Thyroid gland (tissue), 4 donors: Measurements from ENCODE around the gene TRPM7. TPM values are rescaled to one million over a fixed set of nuclear protein-coding genes. Genes with fewer than 3 reads are reported as not detected.

Experiments used
- DNase-seq, 2 donors: peaks; one replicate each; pipeline ENCODE4 v3.0.0-alpha.2; 2019
- H3K27ac ChIP-seq, 3 donors: fragments of 200-600 bp; sonication (generic); 1 replicate in 2 of 3; 2 replicates in 1 of 3; pipeline ENCODE4 v1.5.1; 2016 to 2019; ENCODE audit warnings: mild to moderate bottlenecking in 1 of 3, moderate library complexity in 1 of 3
- H3K27me3 ChIP-seq: fragments of 200-600 bp; sonication (generic); one replicate; pipeline ENCODE4 v1.5.1; 2019
- H3K36me3 ChIP-seq, 2 donors: fragments of 200-600 bp; sonication (generic); one replicate each; pipeline ENCODE4 v1.5.1; 2016 to 2019
- H3K4me1 ChIP-seq, 2 donors: fragments of 200-600 bp; sonication (generic); one replicate each; pipeline ENCODE4 v1.5.1; 2017 to 2019
- H3K4me3 ChIP-seq, 3 donors: fragments of 200-600 bp; sonication (generic); replicated peaks in 1 of 3; 1 replicate in 2 of 3; 2 replicates in 1 of 3; pipeline ENCODE4 v1.5.1; 2016; ENCODE audit warnings: mild to moderate bottlenecking in 1 of 3
- H3K9me3 ChIP-seq: fragments of 200-600 bp; sonication (generic); one replicate; pipeline ENCODE4 v1.5.1; 2017
- CTCF ChIP-seq, 6 experiments: fragments of 200-600 bp in 3 of 6; fragments of 450-650 bp in 3 of 6; sonication (generic) in 3 of 6; IDR thresholded peaks; one replicate each; pipeline ENCODE4 v1.5.1; 2016 to 2019; ENCODE audit warnings: antibody characterized with exemption in 6 of 6, mild to moderate bottlenecking in 2 of 6, inconsistent platforms in 1 of 6, moderate library complexity in 1 of 6
- POLR2A ChIP-seq, 2 donors: fragments of 450-650 bp; IDR thresholded peaks; one replicate each; pipeline ENCODE4 v1.6.1; 2017; ENCODE audit warnings: antibody characterized with exemption in 2 of 2, mild to moderate bottlenecking in 2 of 2, moderate library complexity in 1 of 2
- WGBS, 2 donors: methylation state at CpG; one replicate each; pipeline ENCODE4 v1.1.5; 2017; 5-methylcytosine and 5-hydroxymethylcytosine counted together
- intact Hi-C: fragments of 100-400 bp; cut with DNase I; formaldehyde crosslinking; loops from one replicate; pipeline ENCODE4 v1.15.1; 2023
- total RNA-seq, 4 donors: library from RNA; depleted of rRNA; stranded (reverse); fragments of >200 nt; gene quantifications; one replicate each; pipeline ENCODE4 v1.2.3, GENCODE V29; 2016

Gene TRPM7
- total RNA-seq, 4 donors from 2014 or later = 75.5 to 125 (median 87.9) TPM

GRCh38 chr15:50681467-50681866, 5.1 kb downstream of the TRPM7 start:
- intact Hi-C loops = no loop called here
- Histone ChIP-seq H3K27me3 (no peaks in the 10 kb centered on the region), H3K27ac (no peak overlapping the region), H3K4me3 (no peak overlapping the region), H3K36me3 (no peaks in the 10 kb centered on the region), H3K4me1 (peaks cover 7 to 8% of the 10 kb centered on the region in 2 donors), H3K9me3 (no peaks in the 10 kb centered on the region)
- DNase-seq = no peak
- TF ChIP-seq POLR2A (IDR thresholded peaks at IDR 0.05) = no peak
- TF ChIP-seq CTCF (IDR thresholded peaks at IDR 0.05) = no peak

- Histone ChIP-seq H3K9me3 (no peaks in the 10 kb centered on the region), H3K4me3 (no peak overlapping the region), H3K36me3 (no peaks in the 10 kb centered on the region), H3K27me3 (no peaks in the 10 kb centered on the region), H3K27ac (no peak overlapping the region), H3K4me1 (no peaks in the 10 kb centered on the region)
- intact Hi-C loops = loop anchor here (5.0 kb wide), 2 partner anchors 200 to 230 kb away; partner anchors contain the start of gene AP4E1
- DNase-seq = no peak
- no peak for TF ChIP-seq CTCF (IDR thresholded peaks at IDR 0.05)
- no peak for TF ChIP-seq POLR2A (IDR thresholded peaks at IDR 0.05)
- 89 to 90% methylated on average over 6 of the region's 6 CpGs for WGBS, 2 donors
Measured at GRCh38 chr15:50676799-50677483, 9.7 kb downstream of the TRPM7 start.

- no peak overlapping the region for H3K27ac ChIP-seq
- no peaks in the 10 kb centered on the region for H3K27me3 ChIP-seq
- no peak overlapping the region for H3K4me3 ChIP-seq
- no peaks in the 10 kb centered on the region for H3K4me1 ChIP-seq
- TF ChIP-seq POLR2A (IDR thresholded peaks at IDR 0.05) = no peak
- peak; percentile 43 to 83 (median 74) for TF ChIP-seq CTCF (IDR thresholded peaks at IDR 0.05)
- H3K36me3 ChIP-seq = no peaks in the 10 kb centered on the region
- no peak for DNase-seq
- intact Hi-C loops = loop anchor here (5.0 kb wide), 2 partner anchors 202 to 232 kb away; partner anchors contain the start of gene AP4E1
- no peaks in the 10 kb centered on the region for H3K9me3 ChIP-seq
Measured at GRCh38 chr15:50675535-50676144, 11.0 kb downstream of the TRPM7 start.

GRCh38 chr15:50670115-50670514, 16.5 kb downstream of the TRPM7 start:
- Histone ChIP-seq H3K27me3 (no peaks in the 10 kb centered on the region), H3K4me1 (no peaks in the 10 kb centered on the region), H3K9me3 (no peaks in the 10 kb centered on the region), H3K4me3 (no peak overlapping the region), H3K36me3 (no peaks in the 10 kb centered on the region), H3K27ac (no peak overlapping the region)
- DNase-seq = no peak
- intact Hi-C loops = no loop called here
- no peak for TF ChIP-seq CTCF (IDR thresholded peaks at IDR 0.05)
- TF ChIP-seq POLR2A (IDR thresholded peaks at IDR 0.05) = no peak
- 68 to 75% methylated on average over 2 of the region's 2 CpGs for WGBS, 2 donors

- Histone ChIP-seq H3K27me3 (no peaks in the 10 kb centered on the region), H3K9me3 (no peaks in the 10 kb centered on the region), H3K36me3 (no peaks in the 10 kb centered on the region), H3K4me1 (no peaks in the 10 kb centered on the region), H3K27ac (no peak overlapping the region), H3K4me3 (no peak overlapping the region)
- TF ChIP-seq POLR2A (IDR thresholded peaks at IDR 0.05) (no peak), CTCF (IDR thresholded peaks at IDR 0.05) (no peak)
- intact Hi-C loops = no loop called here
- 94 to 100% methylated on average over 1 of the region's 1 CpG for WGBS, 2 donors
- no peak for DNase-seq
Measured at GRCh38 chr15:50669611-50670010, 17.0 kb downstream of the TRPM7 start.
